HCT116 (cell line): Measurements from ENCODE around the gene ETFA. TPM values are rescaled to one million over a fixed set of nuclear protein-coding genes. Genes with fewer than 3 reads are reported as not detected.

ENCODE experiments used
- ATAC-seq: fragments of 200-7000 bp; cut with Tn5 transposase; 2 replicates; pipeline ENCODE4 v1.9.1; 2020; ENCODE audit warnings: mild to moderate bottlenecking, moderate library complexity
- BruUV-seq: library from RNA; stranded (reverse); fragments of 400-500 nt; replicated peaks from 2 replicates; lab custom pipeline; 2021; lab: Mats Ljungman, UMichigan
- CTCF ChIA-PET: fragments of 300-600 bp; sonication (Branson Sonifier 250); formaldehyde crosslinking; loops from one replicate; lab custom pipeline; 2021; ENCODE audit warnings: antibody characterized with exemption; lab: Charles Lee
- POLR2A ChIA-PET: fragments of 300-600, 350-600 bp; sonication (Branson Sonifier 250); formaldehyde crosslinking; loops from one replicate; lab custom pipeline; 2021; ENCODE audit warnings: antibody characterized with exemption; lab: Charles Lee
- RAD21 ChIA-PET, 2 experiments: fragments of 300-600 bp; sonication (Branson Sonifier 250); formaldehyde crosslinking; loops; one replicate each; lab custom pipeline; 2023; ENCODE audit warnings: low total read pairs in 2 of 2; ENCODE audit not compliant: uncharacterized antibody in 2 of 2, unreplicated experiment in 2 of 2, low non-redundant PET in 1 of 2; lab: Charles Lee
- DNase-seq: peaks from one replicate; pipeline ENCODE4 v3.0.0-alpha.2; 2010; ENCODE audit warnings: low read depth, low spot score
- H2AFZ ChIP-seq: fragments of 200-600 bp; shearing (Covaris generic), sonication (generic); 2 replicates; pipeline ENCODE4 v1.6.1; 2017; ENCODE audit warnings: low read depth, mixed run types, mixed read lengths, antibody characterized with exemption, low read length; ENCODE audit not compliant: poor library complexity, severe bottlenecking
- H3K27ac ChIP-seq: 2 replicates; pipeline ENCODE4 v1.5.1; 2012; ENCODE audit warnings: low read depth, low read length
- H3K27me3 ChIP-seq: fragments of 200-600 bp; sonication (generic); 2 replicates; pipeline ENCODE4 v1.6.1; 2016; ENCODE audit warnings: mixed run types, low read length, mixed read lengths; ENCODE audit not compliant: insufficient read depth
- H3K36me3 ChIP-seq, 2 experiments: fragments of 200-500 bp in 1 of 2; fragments of 200-600 bp in 1 of 2; sonication (Bioruptor generic) in 1 of 2; sonication (generic) in 1 of 2; 2 replicates each; pipeline versions ENCODE4 v1.5.1 to v1.6.1; 2014 to 2016; ENCODE audit warnings: low read length in 2 of 2, inconsistent platforms in 1 of 2, mixed read lengths in 1 of 2, mixed run types in 1 of 2; ENCODE audit not compliant: insufficient read depth in 2 of 2, control insufficient read depth in 1 of 2
- H3K4me1 ChIP-seq, 2 experiments: fragments of 200-600 bp in 1 of 2; sonication (generic) in 1 of 2; 2 replicates each; pipeline versions ENCODE4 v1.5.1 to v1.6.1; 2012 to 2017; ENCODE audit warnings: low read length in 2 of 2, inconsistent platforms in 1 of 2, mild to moderate bottlenecking in 1 of 2, mixed read lengths in 1 of 2, mixed run types in 1 of 2, moderate library complexity in 1 of 2; ENCODE audit not compliant: insufficient read depth in 2 of 2, control insufficient read depth in 1 of 2
- H3K4me2 ChIP-seq: fragments of 200-600 bp; sonication (generic); 2 replicates; pipeline ENCODE4 v1.6.1; 2017; ENCODE audit warnings: mixed run types, low read length, mixed read lengths
- H3K4me3 ChIP-seq, 2 experiments: fragments of 200-600 bp in 1 of 2; sonication (generic) in 1 of 2; replicated peaks in 1 of 2; 2 replicates each; pipeline ENCODE4 v1.5.1; 2011 to 2016; ENCODE audit warnings: low read length in 2 of 2, control low read depth in 1 of 2, low read depth in 1 of 2, mild to moderate bottlenecking in 1 of 2, mixed read lengths in 1 of 2, mixed run types in 1 of 2
- H3K79me2 ChIP-seq: fragments of 200-600 bp; sonication (generic); 2 replicates; pipeline ENCODE4 v1.6.1; 2017; ENCODE audit warnings: mild to moderate bottlenecking, mixed run types, low read length, moderate library complexity, mixed read lengths; ENCODE audit not compliant: insufficient read depth
- H3K9ac ChIP-seq: fragments of 200-600 bp; sonication (generic); 2 replicates; pipeline ENCODE4 v1.6.1; 2016; ENCODE audit warnings: low read length, mixed read lengths
- H3K9me2 ChIP-seq: fragments of 200-600 bp; sonication (generic), shearing (Covaris generic); 2 replicates; pipeline ENCODE4 v1.6.1; 2017; ENCODE audit warnings: mixed run types, mild to moderate bottlenecking, moderate library complexity; ENCODE audit not compliant: insufficient read depth
- H3K9me3 ChIP-seq, 2 experiments: fragments of 200-500 bp in 1 of 2; fragments of 200-600 bp in 1 of 2; sonication (Bioruptor generic) in 1 of 2; sonication (generic) in 1 of 2; 2 replicates each; pipeline ENCODE4 v1.6.1; 2014 to 2017; ENCODE audit warnings: low read length in 2 of 2, mixed read lengths in 2 of 2, inconsistent platforms in 1 of 2, low read depth in 1 of 2, mild to moderate bottlenecking in 1 of 2, mixed run types in 1 of 2, moderate library complexity in 1 of 2; ENCODE audit not compliant: control insufficient read depth in 1 of 2, insufficient read depth in 1 of 2
- H4K20me1 ChIP-seq: fragments of 200-600 bp; sonication (generic), shearing (Covaris generic); 2 replicates; pipeline ENCODE4 v1.6.1; 2017; ENCODE audit warnings: mixed run types, mild to moderate bottlenecking, moderate library complexity; ENCODE audit not compliant: insufficient read depth
- CTCF ChIP-seq, 3 experiments: fragments of 200-600 bp in 1 of 3; sonication (generic) in 1 of 3; IDR thresholded peaks in 2 of 3; conservative IDR thresholded peaks in 1 of 3; 2 replicates each; pipeline ENCODE4 v1.5.1; 2012 to 2017; ENCODE audit warnings: low read depth in 2 of 3, low read length in 2 of 3, antibody characterized with exemption in 1 of 3, borderline replicate concordance in 1 of 3, control low read depth in 1 of 3, mild to moderate bottlenecking in 1 of 3, mixed read lengths in 1 of 3, mixed run types in 1 of 3, moderate library complexity in 1 of 3; ENCODE audit not compliant: insufficient read depth in 1 of 3
- EZH2 ChIP-seq: fragments of 200-600 bp; sonication (generic); IDR thresholded peaks from 2 replicates; pipeline ENCODE4 v1.6.1; 2017; ENCODE audit warnings: antibody characterized with exemption, mixed run types
- RAD21 ChIP-seq: IDR thresholded peaks from 2 replicates; pipeline ENCODE4 v1.6.1; 2012; ENCODE audit warnings: low read depth, mild to moderate bottlenecking
- YY1 ChIP-seq: IDR thresholded peaks from 2 replicates; pipeline ENCODE4 v1.6.1; 2011; ENCODE audit warnings: low read length, low read depth, moderate library complexity, mild to moderate bottlenecking; ENCODE audit not compliant: insufficient replicate concordance; ENCODE audit errors: extremely low read depth
- intact Hi-C: fragments of 100-400 bp; cut with micrococcal nuclease; formaldehyde crosslinking; loops from 2 replicates; pipeline ENCODE4 v1.10.0; 2022
- total RNA-seq: library from RNA; stranded (reverse); gene quantifications from one replicate; pipeline ENCODE4 v1.2.1, GENCODE V29; 2021; ENCODE audit not compliant: unreplicated experiment

The ETFA gene
- total RNA-seq, 1 experiment from 2014 or later, result 144 TPM

GRCh38 chr15:76334438-76335306, 23.4 kb upstream of the ETFA start (continued):
- TF ChIP-seq EZH2, result no peak

GRCh38 chr15:76333720-76334437, 22.6 kb upstream of the ETFA start:
- no peaks in the 10 kb centered on the region for H4K20me1 ChIP-seq
- H3K9me3 ChIP-seq, result no peaks in the 10 kb centered on the region
- CTCF ChIA-PET, result interaction anchor here (0.7 to 1.2 kb wide), 5 partner anchors 12 to 148 kb away, joined by 3 to 6 read pairs (median 3); no protein-coding TSS in a partner anchor
- H3K4me2 ChIP-seq, result peak overlapping the region; percentile 6; the same call in 1 of the 2 replicates
- BruUV-seq, result no TSS peak
- peaks cover 11% of the 10 kb centered on the region for H3K79me2 ChIP-seq
- no peak overlapping the region for H3K9ac ChIP-seq
- peaks cover 10 to 30% of the 10 kb centered on the region in 2 experiments; a peak in 3 of 4 replicates for H3K4me1 ChIP-seq
- TF ChIP-seq RAD21, result peak; percentile 64
- TF ChIP-seq CTCF (IDR thresholded peaks at IDR 0.05 in 2 of 3, conservative IDR thresholded peaks at IDR 0.05 in 1 of 3; ENCODE audit: borderline replicate concordance in 1 of 3, insufficient read depth in 1 of 3, low read depth in 2 of 3, low read length in 2 of 3), result peak; percentile 34 to 49 (median 37); a peak in 5 of 6 replicates
- TF ChIP-seq YY1, result no peak
- H3K9me2 ChIP-seq, result no peaks in the 10 kb centered on the region
- POLR2A ChIA-PET, result interaction anchor here (0.8 kb wide), 1 partner anchor 21 kb away, joined by 3 read pairs; no protein-coding TSS in a partner anchor
- no peak overlapping the region for H3K4me3 ChIP-seq
- intact Hi-C loops, result loop anchor here (10.0 kb wide), 1 partner anchor 511 kb away; no protein-coding TSS in a partner anchor
- ATAC-seq (peak; percentile 30), DNase-seq (no peak)
- H3K36me3 ChIP-seq, result no peaks in the 10 kb centered on the region
- no peak overlapping the region for H2AFZ ChIP-seq
- RAD21 ChIA-PET, result no interaction called here
- H3K27ac ChIP-seq, result no peak overlapping the region
- no peaks in the 10 kb centered on the region for H3K27me3 ChIP-seq
